ENCODE data around the gene PSME3IP1.

PSME3IP1 gene

DNA sequence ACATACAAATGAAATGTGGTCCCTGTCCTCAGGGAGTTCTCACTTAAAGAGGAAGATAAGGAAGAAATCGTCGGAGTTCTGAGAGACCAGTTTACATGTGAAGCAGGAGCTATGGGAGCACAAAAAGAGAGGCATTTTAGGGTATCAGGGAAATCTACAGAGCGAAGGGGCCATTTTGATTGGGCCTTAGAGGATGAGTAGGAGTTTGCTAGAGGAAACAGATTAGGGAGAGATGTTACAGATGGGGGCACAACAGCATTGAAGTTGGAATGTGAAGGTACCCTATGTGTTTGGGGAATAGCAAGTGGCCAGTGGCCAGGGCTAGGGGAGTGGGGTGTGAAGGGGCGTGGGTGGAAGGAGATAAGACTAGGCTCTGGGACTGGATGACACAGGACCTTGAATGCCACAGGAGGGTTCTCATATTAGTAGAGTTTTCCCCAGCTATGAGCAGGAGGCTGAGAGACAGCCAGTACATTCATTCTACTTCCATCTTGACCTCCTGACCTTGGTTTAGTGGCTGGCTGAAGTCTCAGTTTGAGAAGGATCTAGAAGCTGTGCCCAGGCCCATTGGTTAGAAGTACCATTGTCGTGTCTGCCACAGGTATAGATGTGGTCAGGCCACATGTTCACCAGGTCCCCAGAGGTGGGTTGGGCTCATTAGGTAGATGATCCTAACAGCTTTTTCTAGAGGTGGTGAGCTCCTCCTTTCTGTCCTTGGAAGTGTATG is 58.6 kb downstream of the PSME3IP1 start:
- H3K9ac ChIP-seq (ENCODE audit: low read depth, low read length) = no peak overlapping the region
- no peak overlapping the region for H3K4me3 ChIP-seq (ENCODE audit: low read length)
- H3K4me1 ChIP-seq (ENCODE audit: insufficient read depth, low read length) = no peaks in the 10 kb centered on the region
- no peak overlapping the region for H3K27ac ChIP-seq (ENCODE audit: low read length)
- H3K27me3 ChIP-seq (ENCODE audit: insufficient read depth, low read length) = no peaks in the 10 kb centered on the region
- H3K9me3 ChIP-seq (ENCODE audit: insufficient read depth, low read depth, low read length) = no peaks in the 10 kb centered on the region
- no peaks in the 10 kb centered on the region for H3K36me3 ChIP-seq (ENCODE audit: insufficient read depth, low read depth, low read length)

DNA sequence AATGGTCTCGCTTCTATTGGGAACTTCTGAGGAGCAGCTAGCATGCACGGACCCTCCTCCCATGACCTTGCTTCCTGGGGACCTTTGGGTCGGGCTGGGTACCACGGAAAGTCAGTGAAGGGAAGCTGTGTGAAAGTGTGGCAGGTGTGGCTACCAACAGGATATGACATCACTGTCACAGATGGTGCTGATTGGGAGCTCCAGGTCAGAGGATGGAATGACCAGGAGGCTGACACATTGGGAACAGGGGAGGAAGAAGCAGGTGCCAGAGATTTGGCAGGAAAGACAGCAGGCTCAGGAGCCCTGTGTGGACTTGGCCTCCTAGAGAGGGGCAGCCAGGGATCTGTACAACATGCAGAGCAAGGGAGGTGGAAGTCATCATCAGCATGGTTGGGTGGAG is 59.4 kb downstream of the PSME3IP1 start:
- Histone ChIP-seq H3K27me3 (ENCODE audit: insufficient read depth, low read length) (no peaks in the 10 kb centered on the region), H3K27ac (ENCODE audit: low read length) (no peak overlapping the region), H3K4me1 (ENCODE audit: insufficient read depth, low read length) (no peaks in the 10 kb centered on the region), H3K36me3 (ENCODE audit: insufficient read depth, low read depth, low read length) (no peaks in the 10 kb centered on the region), H3K9me3 (ENCODE audit: insufficient read depth, low read depth, low read length) (no peaks in the 10 kb centered on the region), H3K4me3 (ENCODE audit: low read length) (no peak overlapping the region), H3K9ac (ENCODE audit: low read depth, low read length) (no peak overlapping the region)

GRCh38 chr16:57125969-57126368 is 59.9 kb downstream of the PSME3IP1 start:
- Histone ChIP-seq H3K4me1 (ENCODE audit: insufficient read depth, low read length) (no peaks in the 10 kb centered on the region), H3K27me3 (ENCODE audit: insufficient read depth, low read length) (no peaks in the 10 kb centered on the region), H3K4me3 (ENCODE audit: low read length) (no peak overlapping the region), H3K36me3 (ENCODE audit: insufficient read depth, low read depth, low read length) (no peaks in the 10 kb centered on the region), H3K9ac (ENCODE audit: low read depth, low read length) (no peak overlapping the region), H3K9me3 (ENCODE audit: insufficient read depth, low read depth, low read length) (no peaks in the 10 kb centered on the region), H3K27ac (ENCODE audit: low read length) (no peak overlapping the region)

DNA sequence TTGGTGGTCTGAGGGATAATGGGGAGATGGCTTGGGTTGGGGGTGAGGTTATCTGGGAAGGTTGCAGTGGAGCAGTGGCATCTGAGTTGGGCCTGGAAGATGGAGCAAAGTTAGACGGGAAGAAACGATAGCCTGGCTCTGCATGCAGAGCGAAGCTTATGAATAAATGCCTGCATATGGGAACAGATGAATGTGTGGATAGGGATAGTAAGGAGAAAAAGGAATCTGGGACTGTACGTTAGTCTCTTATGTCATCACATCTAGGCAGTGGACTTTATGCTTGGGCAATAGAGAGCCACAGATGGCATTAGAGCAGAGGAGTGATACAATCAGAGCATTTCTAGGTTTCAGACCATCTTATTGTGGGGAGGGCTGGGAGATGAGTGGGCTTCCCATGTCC is 60.5 kb downstream of the PSME3IP1 start:
- Histone ChIP-seq H3K27ac (ENCODE audit: low read length) (no peak overlapping the region), H3K9ac (ENCODE audit: low read depth, low read length) (no peak overlapping the region), H3K9me3 (ENCODE audit: insufficient read depth, low read depth, low read length) (no peaks in the 10 kb centered on the region), H3K4me3 (ENCODE audit: low read length) (no peak overlapping the region), H3K4me1 (ENCODE audit: insufficient read depth, low read length) (no peaks in the 10 kb centered on the region), H3K27me3 (ENCODE audit: insufficient read depth, low read length) (no peaks in the 10 kb centered on the region), H3K36me3 (ENCODE audit: insufficient read depth, low read depth, low read length) (no peaks in the 10 kb centered on the region)

DNA sequence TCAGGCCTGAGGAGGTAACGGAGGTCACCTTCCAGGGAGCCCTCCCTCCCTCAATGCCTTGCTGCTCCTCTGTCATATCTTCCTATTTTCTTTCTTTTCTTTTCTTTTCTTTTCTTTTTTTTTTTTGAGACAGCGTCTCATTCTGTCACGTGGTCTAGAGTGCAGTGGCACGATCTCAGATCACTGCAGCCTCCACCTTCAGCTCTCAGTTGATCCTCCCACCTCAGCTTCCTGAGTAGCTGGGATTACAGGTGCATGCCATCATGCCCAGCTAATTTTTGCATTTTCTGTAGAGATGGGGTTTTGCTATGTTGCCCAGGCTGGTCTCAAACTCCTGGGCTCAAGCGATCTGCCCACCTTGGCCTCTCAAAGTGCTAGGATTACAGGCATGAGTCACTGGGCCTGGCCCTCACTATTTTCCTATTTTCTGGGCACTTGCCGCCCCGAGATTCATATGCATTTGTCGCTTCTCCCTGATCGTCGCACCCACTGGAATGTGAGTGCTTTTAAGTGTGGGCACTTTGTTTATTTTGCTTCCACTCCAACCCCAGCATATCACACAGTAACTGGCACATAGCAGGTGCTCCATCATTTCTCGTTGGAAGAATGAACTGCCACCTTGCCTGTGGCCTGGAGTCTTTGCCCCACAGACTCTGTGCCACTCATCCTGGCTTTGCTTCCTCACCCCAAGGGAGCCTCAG is 61.7 kb downstream of the PSME3IP1 start:
- H3K9me3 ChIP-seq (ENCODE audit: insufficient read depth, low read depth, low read length) = no peaks in the 10 kb centered on the region
- H3K4me1 ChIP-seq (ENCODE audit: insufficient read depth, low read length) = no peaks in the 10 kb centered on the region
- no peaks in the 10 kb centered on the region for H3K27me3 ChIP-seq (ENCODE audit: insufficient read depth, low read length)
- no peak overlapping the region for H3K27ac ChIP-seq (ENCODE audit: low read length)
- no peak overlapping the region for H3K4me3 ChIP-seq (ENCODE audit: low read length)
- no peak overlapping the region for H3K9ac ChIP-seq (ENCODE audit: low read depth, low read length)
- H3K36me3 ChIP-seq (ENCODE audit: insufficient read depth, low read depth, low read length) = no peaks in the 10 kb centered on the region

DNA sequence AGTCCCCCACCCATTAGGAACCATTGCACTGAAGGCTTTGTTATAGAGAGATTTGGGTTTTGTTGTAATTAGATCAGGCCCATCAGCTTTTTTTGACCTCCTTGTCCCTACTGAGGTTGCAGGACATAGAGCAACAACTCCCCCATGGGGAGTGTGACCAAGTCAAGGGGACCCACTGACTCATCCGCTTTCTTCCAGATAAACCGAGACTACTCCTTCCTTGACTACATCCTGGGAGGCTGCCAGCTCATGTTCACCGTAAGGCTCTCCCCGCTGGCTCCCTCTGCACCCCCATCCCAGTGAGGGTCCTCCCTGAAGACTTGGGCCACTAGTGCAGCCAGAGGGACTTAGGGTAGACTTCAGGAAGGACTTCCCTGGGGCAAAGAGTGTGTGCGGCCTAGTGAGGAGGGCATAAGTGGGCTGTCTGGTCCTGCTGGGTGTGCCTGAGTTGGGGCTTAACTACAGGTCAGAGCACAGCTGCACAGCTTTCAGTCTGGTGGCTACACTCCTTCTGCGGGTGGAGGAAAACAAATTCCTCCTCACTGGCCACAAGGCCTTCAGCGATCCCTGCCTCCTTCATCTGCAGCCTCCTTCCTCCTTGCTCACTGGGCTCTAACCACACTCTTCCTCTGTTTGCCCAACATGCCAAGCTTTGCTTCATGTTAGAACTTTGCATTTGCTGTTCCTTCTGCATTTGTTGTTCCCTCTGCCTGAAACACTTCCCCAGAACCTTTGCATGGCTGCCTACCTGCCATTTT is 62.4 kb downstream of the PSME3IP1 start:
- H3K9me3 ChIP-seq (ENCODE audit: insufficient read depth, low read depth, low read length) = no peaks in the 10 kb centered on the region
- H3K27ac ChIP-seq (ENCODE audit: low read length) = no peak overlapping the region
- no peak overlapping the region for H3K4me3 ChIP-seq (ENCODE audit: low read length)
- H3K36me3 ChIP-seq (ENCODE audit: insufficient read depth, low read depth, low read length) = no peaks in the 10 kb centered on the region
- no peaks in the 10 kb centered on the region for H3K4me1 ChIP-seq (ENCODE audit: insufficient read depth, low read length)
- no peak overlapping the region for H3K9ac ChIP-seq (ENCODE audit: low read depth, low read length)
- no peaks in the 10 kb centered on the region for H3K27me3 ChIP-seq (ENCODE audit: insufficient read depth, low read length)

- Histone ChIP-seq H3K9ac (ENCODE audit: low read depth, low read length) (no peak overlapping the region), H3K27ac (ENCODE audit: low read length) (no peak overlapping the region), H3K36me3 (ENCODE audit: insufficient read depth, low read depth, low read length) (no peaks in the 10 kb centered on the region), H3K4me1 (ENCODE audit: insufficient read depth, low read length) (no peaks in the 10 kb centered on the region; the same call in 1 of the 2 replicates), H3K27me3 (ENCODE audit: insufficient read depth, low read length) (no peaks in the 10 kb centered on the region), H3K9me3 (ENCODE audit: insufficient read depth, low read depth, low read length) (no peaks in the 10 kb centered on the region), H3K4me3 (ENCODE audit: low read length) (no peak overlapping the region)
These were observed 67.3 kb downstream of the PSME3IP1 start for GRCh38 chr16:57118461-57119084.

GRCh38 chr16:57115514-57116182 is 70.2 kb downstream of the PSME3IP1 start:
- Histone ChIP-seq H3K36me3 (ENCODE audit: insufficient read depth, low read depth, low read length) (no peaks in the 10 kb centered on the region), H3K27ac (ENCODE audit: low read length) (peak overlapping the region; percentile 22), H3K9ac (ENCODE audit: low read depth, low read length) (no peak overlapping the region), H3K27me3 (ENCODE audit: insufficient read depth, low read length) (no peaks in the 10 kb centered on the region), H3K9me3 (ENCODE audit: insufficient read depth, low read depth, low read length) (no peaks in the 10 kb centered on the region), H3K4me1 (ENCODE audit: insufficient read depth, low read length) (no peaks in the 10 kb centered on the region; the same call in 1 of the 2 replicates), H3K4me3 (ENCODE audit: low read length) (no peak overlapping the region)

DNA sequence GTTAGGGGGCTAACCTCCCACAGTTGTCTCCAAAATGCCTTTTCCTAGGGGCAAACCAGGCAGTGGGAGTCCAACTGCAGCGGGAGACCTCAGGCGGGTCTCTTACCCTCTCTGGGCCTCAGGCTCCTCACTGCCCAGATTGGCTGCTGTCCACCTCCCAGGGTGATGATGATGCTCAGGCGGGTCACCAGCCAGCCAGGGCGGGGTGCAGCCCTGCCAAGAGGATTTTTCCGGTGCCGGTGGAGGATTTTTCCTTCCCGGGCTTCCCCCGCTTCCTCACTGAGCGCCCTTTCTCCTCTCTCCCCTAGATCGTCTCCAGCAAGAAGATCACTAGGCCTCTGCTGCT is 70.7 kb downstream of the PSME3IP1 start:
- Histone ChIP-seq H3K4me1 (ENCODE audit: insufficient read depth, low read length) (no peaks in the 10 kb centered on the region; the same call in 1 of the 2 replicates), H3K9ac (ENCODE audit: low read depth, low read length) (no peak overlapping the region), H3K36me3 (ENCODE audit: insufficient read depth, low read depth, low read length) (no peaks in the 10 kb centered on the region), H3K27me3 (ENCODE audit: insufficient read depth, low read length) (no peaks in the 10 kb centered on the region), H3K27ac (ENCODE audit: low read length) (no peak overlapping the region), H3K4me3 (ENCODE audit: low read length) (no peak overlapping the region), H3K9me3 (ENCODE audit: insufficient read depth, low read depth, low read length) (no peaks in the 10 kb centered on the region)

- Histone ChIP-seq H3K36me3 (ENCODE audit: insufficient read depth, low read depth, low read length) (no peaks in the 10 kb centered on the region), H3K9ac (ENCODE audit: low read depth, low read length) (no peak overlapping the region), H3K27ac (ENCODE audit: low read length) (no peak overlapping the region), H3K27me3 (ENCODE audit: insufficient read depth, low read length) (no peaks in the 10 kb centered on the region), H3K4me1 (ENCODE audit: insufficient read depth, low read length) (no peaks in the 10 kb centered on the region; the same call in 1 of the 2 replicates), H3K9me3 (ENCODE audit: insufficient read depth, low read depth, low read length) (no peaks in the 10 kb centered on the region), H3K4me3 (ENCODE audit: low read length) (no peak overlapping the region)
These were observed 72.2 kb downstream of the PSME3IP1 start for GRCh38 chr16:57113664-57114063.

GRCh38 chr16:57113042-57113453 is 72.8 kb downstream of the PSME3IP1 start:
- Histone ChIP-seq H3K4me3 (ENCODE audit: low read length) (no peak overlapping the region), H3K27ac (ENCODE audit: low read length) (no peak overlapping the region), H3K36me3 (ENCODE audit: insufficient read depth, low read depth, low read length) (no peaks in the 10 kb centered on the region), H3K27me3 (ENCODE audit: insufficient read depth, low read length) (no peaks in the 10 kb centered on the region), H3K9me3 (ENCODE audit: insufficient read depth, low read depth, low read length) (no peaks in the 10 kb centered on the region), H3K9ac (ENCODE audit: low read depth, low read length) (no peak overlapping the region), H3K4me1 (ENCODE audit: insufficient read depth, low read length) (no peaks in the 10 kb centered on the region; the same call in 1 of the 2 replicates)
